Measurements from ENCODE around the gene ADCYAP1.

ADCYAP1 gene

DNA sequence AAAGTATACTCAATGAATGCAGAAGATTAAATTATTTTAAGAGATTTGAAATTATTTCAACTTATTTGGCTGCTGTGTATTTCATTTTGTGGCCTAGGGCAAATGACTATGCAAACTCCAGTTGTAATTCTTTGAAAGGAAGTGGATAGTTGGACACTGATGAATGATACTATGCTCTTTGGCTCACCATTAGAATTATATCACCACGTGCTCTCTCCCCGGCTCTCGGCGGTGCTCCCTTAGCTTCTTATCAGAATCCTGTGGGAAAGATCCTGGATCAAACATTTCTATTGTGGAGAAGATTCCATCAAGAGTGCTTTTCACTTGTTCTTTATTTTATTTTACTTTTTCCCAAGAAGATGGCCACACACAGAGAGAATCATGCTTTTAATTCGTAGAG lies 55.2 kb downstream of the ADCYAP1 start:
- DNase-seq (ENCODE audit: low read depth, low spot score): no peak
